GM18508 (cell line): Measurements from ENCODE around the gene C3orf70.

Experiments used
- ATAC-seq: cut with Tn5 transposase; IDR thresholded peaks from one replicate; pipeline ENCODE4 v1.9.1; 2021; ENCODE audit warnings: moderate number of reproducible peaks; ENCODE audit not compliant: insufficient read depth, unreplicated experiment

C3orf70 gene, protein sequence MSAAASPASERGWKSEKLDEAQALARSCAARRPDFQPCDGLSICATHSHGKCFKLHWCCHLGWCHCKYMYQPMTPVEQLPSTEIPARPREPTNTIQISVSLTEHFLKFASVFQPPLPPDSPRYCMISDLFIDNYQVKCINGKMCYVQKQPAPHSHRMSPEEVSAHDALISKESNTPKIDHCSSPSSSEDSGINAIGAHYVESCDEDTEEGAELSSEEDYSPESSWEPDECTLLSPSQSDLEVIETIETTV

DNA sequence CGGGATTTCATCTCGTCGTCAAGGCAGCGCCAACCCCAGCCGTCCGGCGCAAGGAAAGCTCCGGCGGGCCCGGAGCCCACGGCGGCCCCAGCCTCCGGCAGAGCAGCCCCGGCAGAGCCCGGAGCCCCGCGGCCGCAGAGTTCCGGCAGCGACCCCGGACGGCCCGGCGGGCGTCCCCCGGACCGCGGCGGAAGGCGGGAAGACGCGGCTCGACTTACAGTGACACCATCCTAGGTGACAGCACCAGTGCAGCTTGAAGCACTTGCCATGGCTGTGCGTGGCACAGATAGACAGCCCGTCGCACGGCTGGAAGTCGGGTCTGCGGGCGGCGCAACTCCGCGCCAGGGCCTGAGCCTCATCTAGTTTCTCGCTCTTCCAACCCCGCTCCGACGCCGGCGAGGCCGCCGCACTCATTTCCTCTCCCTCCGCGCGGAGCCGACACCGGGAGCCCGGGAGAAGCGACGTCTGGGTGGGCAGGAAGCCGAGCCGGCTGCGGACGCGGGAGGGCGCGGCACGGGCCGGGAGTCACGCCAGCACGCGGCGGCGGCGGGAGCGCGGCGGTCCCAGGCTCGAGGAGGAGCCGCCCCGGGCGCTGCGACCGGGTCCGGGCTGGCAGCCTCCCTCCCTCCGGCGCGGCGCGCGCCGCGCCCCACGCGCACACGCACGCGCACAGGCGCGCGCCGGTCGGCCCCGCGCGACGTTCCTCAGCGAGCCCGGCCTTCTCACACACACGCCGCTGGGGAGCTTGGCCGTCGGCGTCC, at the start of gene C3orf70:
TSS of gene C3orf70 (minus strand) at position 651 of the 761 bp plus-strand sequence. CDS start at position 414, 237 bp downstream.
- ATAC-seq: no peak

DNA sequence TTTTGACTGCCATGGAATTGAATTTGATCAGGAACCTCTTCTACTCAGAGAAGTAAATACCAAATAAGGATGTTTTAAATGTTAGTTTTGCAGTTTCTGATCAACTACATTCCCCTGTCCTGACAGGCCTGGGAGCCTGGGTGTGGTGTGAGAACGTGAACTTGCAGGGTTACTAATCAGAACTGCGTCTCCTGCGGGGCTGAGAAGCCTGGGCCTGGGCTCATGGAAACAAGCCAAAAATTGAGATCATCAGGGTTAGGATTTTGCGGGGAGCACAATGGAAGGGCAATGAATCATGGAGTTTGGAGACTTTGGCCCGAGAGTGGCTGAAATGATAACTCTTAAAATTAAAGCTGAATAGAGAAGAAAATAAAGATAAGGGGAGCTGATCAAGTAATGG, 47.8 kb upstream of the C3orf70 start:
- ATAC-seq: no peak

DNA sequence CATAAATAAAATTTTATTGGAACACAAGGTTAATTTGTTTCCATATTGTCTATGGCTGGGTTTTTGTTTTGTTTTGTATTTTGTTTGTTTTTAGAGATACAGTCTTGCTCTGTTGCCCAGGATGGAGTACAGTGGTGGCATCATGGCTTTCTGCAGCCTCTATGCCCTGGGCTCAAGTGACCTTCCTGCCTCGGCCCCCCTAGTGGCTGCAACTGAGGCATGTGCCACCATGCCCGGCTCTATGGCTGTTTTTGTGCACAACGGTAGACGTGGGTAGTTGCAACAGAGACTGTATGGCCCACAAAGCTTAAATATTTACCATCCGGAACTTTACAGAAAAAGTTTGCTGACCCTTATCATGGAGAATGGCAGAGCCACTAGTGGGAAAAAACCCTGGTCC, 46.8 kb upstream of the C3orf70 start:
- no peak for ATAC-seq

DNA sequence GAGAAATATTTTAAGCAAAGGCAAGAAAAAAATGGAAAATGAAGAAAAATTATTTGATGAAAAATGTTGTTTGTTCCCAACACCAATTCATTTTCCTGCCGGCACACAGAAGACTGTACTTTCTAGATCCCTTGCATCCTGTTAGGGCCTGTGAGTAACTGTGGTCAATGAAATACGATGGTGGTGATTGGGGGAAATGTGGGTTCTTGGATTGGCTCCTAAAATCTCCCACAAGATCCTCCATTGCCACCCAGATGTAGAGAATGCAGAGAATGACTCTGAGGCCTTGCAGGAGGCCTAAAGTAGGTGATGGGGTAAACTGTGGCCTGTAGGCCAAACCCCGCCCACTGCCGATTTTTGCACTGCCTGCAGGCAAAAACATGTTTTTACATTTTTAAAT, 46.3 kb upstream of the C3orf70 start:
- no peak for ATAC-seq

DNA sequence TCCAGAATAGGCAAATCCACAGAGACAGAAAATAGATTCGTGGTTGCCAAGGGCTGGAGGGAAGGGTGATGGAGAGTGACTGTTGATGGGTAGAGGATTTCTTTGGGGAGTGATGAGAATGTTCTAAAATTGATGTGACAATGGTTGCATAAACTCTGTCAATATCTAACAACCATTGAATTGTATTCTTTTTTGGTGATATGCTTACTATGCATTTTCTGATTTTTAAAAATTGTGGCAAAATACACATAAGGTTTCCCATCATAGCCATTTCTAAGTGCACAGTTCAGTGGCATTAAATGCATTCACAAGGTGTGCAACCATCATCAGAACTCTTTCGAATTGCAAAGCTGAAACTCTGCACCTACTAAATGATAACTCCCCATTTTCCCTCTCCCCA, 44.2 kb upstream of the C3orf70 start:
- ATAC-seq: no peak

DNA sequence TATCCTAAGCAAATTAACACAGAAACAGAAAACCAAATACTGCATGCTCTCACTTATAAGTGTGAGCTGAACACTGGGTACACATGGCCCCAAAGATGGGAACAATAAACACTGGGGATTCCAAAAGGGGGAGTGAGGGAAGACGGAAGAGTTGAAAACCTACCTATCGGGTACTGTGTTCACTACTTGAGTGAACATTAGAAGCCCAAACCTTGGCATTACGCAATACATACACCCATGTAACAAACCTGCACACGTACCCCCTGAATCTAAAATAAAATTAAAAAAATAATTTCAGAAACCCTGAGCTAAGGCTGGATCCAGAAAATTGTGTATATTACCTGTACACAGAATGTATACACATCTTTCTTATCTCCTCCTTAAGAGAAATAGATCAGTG, 42.8 kb upstream of the C3orf70 start:
- ATAC-seq: no peak

DNA sequence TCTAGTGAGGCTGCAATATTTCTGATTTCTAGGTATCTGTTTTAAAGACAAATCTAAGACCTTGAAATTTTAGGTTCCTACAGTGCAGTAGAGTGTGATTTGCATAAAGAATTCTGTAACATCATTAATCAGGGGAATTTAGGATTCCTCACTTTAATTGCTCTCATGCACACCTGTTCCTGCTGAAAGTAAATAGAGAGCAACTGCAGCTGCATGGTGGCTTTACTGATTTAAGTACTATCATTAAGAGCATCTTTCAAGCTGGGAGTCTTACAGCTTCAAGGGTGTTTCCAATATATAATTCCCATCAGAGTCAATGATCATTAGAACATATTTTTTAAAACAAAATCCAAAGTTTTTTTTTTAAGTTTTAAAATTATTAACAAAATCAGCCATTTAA, 36.0 kb upstream of the C3orf70 start:
- ATAC-seq: no peak

DNA sequence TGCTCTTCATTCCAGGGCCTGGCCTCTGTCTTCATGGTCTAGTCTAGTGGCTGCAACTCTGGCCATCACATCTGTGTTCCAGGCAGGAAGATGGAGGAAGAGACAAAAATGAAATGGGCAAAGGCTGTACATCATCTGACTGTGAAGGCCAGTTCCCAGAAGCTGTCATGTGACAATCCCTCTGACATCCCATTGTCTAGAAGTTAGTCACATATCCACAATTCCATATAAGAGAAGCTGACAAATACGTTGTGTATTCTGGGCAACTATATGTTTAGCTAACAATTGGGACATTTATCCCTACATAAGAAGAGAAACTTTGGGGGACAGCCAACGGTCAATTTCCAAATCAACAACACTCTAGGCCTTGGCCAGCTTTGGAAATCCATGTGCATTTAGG, 34.5 kb upstream of the C3orf70 start:
- no peak for ATAC-seq

DNA sequence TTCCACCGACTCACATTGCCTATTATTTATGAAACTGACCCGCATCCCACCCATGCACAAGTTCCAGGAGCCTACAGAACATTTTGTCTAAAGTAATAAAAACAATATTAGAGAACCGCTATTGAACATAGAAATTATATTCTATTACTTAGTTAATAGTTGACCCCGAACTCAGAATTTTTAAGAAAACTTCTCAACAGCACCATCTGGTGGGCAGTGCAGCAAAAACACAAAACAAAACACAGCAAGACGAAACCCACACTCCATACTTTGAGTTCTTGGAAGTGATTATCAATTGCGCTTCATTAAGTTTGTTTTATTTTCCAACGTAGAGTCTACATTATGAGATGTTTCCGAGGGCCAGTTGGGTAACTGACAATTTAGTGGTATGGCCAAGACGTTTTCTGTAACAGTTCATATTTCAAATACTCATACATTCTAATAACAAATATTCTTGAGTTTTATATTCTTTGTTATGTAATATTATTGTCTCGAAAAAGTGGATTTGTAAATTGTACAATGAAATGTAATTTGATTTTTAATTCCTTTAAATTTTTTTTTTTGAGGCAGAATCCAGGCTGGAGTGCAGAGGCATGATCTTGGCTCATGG, 24.0 kb upstream of the C3orf70 start:
- ATAC-seq: no peak

DNA sequence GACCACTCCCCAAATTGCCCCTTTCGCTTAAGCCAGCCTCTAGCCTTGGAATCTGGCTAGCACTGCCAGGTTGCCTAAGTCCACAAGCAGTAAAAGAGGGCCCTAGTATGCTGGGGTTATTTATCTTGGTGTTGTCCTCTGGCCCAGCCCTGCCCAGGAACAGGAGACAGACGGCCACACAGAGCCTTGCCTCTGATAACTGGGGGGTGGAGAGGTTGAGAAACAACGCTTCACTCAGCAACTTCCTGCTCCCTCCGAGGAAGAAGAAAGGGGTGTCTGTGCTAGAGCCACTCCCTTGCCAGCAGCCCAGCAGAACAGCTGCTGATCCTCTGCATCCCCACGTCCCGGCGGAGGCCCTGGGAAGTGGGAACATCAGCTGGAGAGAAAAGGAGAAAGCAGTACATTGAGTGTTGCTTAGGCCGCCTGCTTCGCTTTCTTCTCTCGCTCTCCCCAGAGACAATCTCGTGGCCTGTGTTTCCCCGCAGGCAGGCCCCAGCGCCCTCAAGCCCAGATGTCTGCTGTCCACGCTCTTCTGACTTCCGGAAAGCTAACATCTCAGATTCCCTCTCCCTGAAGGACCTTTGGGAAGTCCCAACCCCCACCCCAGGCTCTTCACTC, 22.6 kb upstream of the C3orf70 start:
- no peak for ATAC-seq

DNA sequence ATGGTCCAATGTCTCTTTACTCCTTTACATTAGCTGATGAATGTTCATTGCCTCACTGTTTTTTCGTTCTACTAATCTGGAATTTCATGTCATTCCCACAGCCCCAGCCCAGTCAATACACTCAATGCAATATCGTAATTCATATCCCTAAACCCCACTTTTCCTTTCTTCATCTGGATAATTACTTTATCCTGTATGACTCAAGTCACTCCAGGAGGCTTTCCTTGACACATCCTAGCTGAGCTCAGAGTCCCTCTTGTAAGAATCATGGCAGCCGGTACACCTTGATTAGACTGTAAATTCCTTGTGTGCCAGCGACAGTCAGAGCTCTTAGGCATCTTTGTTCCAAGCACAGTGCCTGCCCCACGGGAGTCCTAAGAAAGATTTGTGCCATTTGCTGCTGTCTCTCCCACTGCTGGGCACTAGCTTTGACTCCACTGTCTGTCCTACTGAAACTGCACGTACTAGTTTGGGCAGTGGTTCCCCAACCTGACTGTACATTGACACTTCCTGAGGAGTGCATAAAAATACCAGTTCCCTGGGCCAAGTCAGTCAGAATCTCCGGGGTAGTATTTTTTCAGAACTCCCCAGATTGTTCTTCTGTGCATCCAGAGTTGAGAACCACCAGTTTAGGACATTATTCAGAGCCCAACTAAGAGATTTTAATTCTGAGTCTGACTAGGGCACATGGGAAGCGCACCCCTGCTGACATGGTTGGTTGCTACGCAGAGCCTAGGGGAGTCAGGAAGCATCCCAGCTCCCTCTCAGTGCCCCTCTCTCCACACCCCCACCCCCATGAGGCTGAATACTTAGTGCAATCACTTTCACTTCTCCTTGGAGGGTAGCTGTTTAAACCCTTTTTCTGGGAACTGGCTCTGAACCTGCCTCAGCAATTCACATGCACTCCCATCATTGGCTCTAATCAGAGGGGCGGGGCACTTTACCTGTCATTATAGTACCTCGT, 19.5 kb upstream of the C3orf70 start:
- ATAC-seq: no peak

DNA sequence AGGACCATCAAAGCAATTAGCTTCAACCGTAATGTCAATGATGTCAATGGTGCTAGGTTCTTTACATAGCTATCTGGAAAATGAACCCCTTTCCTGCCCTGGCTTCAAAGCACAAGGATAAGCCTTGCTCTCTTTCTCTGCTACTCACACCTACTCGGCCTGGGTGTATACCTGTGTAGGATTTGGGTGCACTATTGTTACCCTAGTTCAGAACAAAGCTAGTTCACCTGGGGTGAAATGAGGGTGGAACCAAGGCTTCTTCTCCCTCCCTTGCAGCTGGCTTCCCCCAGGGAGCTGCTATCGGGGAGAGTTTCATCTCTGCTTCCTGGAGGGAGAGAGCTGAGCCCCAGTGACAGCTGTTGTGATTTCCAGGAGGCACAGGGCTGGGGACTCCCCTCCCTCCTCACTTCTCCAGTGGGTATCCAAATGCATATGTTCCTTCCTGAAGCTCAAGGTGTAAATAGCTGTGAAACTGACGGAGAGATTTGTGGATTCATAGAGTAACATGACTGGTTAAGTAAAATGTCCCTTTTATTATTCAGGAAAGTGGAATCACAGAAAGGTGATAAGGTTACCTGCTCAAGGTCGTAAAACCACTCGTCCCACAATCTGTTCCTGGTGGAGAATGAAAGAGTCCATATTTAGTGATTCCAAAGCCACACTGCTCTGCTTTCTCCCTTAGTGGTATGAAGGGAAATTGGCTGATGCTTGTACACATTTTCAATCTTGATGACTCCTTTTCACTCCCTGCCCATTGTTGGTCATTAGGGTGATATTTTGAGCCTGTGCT, 11.8 kb upstream of the C3orf70 start:
- no peak for ATAC-seq

DNA sequence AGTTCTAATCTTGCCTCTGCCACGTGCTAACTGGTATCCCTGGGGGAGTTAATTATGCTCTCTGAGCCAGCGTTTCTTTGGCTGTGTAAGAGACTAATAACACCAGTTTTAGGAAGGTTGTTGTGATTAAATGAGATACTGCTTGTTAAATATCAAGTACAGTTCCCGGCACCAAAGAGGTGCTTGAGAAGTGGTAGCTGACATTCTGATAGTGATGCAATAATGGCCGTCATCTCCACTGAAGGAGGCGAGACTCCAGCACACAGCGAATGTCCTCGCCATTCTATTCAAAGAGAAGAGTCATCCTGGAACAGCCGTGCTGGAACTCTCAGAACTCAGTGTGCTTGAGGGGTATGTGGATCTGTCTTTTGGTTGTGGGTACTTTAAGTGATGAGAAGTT, 9.8 kb upstream of the C3orf70 start:
- ATAC-seq: no peak

DNA sequence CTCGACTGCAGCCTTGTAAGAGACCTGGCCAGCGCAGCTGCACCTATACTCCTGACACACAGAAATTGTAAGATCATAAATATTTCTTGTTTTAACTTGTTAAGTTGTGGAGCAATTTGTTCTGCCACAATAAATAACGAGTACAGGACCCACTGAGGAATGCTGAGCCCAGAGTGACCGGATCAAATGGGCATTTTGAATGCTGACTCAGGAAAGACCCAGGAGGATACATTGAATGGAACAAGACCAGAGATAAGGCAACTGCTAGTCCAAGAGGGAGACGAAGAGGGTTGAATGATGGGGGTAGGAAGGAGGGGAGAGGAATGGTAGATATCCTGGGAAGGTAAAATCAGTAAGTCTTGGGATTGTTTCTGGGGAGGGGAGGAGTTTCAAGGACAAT, 8.9 kb upstream of the C3orf70 start:
- ATAC-seq: no peak

DNA sequence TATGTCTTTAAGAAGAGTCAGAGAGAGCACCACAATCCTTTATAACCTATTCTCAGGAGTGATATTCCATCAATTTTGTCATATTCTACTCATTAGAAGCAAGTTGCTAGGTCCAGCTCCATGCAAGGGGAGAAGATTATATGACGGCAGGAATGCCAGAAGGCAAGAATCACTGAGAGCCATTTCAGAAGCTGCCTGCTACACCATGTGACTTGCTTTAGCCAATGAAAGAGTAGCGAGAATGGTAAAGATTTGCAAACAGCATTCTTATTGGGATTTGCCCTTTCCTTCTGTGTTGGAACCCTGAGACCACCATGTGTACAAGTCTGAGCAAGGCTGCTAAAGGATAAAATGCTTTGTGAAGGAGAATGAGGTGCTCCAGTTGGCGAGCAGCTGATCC, 4.5 kb upstream of the C3orf70 start:
- no peak for ATAC-seq

DNA sequence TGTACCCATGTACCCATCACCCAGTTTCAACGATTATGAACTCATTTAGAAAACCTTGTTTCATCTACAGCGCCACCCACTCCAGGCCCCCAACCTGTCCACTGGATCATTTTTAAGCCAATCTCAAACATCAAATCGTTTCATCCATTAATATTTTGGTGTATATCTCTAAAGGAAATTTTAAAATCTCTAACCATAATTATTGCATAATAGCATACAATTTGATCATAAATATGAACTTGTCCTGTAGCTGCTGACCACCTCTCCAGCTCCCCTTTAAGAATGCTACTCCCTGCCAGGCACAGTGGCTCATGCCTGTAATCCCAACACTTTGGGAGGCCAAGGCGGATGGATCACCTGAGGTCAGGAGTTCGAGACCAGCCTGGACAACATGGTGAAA, 2.8 kb upstream of the C3orf70 start:
- ATAC-seq: no peak

DNA sequence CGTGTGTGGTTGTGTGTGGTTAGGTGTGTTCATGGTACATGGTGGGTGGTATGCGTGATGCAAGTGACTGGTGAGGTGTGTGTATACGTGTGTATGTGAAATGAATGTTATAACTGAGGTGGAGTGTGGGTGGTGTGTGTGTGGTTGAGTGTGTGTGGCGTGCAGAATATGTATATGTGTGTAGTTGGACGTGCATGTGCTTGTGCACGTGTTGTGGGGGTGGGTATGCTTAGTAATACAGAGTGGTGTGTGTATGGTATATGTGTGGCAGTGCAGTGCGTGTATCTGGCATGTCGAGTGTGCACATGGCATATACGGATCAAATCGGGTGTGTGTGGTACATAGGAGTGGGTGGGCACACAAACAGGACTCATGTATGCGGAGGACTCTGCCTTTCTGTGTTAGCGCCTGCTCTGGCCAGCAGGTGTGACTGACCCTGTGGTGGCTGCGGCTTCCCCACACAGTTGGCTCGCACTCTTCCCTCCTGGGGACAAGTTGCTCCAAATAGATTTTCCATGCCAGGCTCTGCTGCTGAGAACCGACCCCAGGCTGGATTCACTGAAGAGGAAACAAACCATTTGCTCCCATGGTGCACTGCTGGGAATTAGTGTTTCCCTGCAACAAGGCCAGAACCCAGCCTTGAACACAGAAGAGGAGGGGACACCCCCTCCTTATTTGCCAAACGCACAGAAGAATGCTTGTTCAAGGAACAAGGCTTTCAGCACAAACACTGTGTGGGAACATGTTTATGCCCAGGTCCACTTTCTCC, 1.2 kb upstream of the C3orf70 start:
- no peak for ATAC-seq

DNA sequence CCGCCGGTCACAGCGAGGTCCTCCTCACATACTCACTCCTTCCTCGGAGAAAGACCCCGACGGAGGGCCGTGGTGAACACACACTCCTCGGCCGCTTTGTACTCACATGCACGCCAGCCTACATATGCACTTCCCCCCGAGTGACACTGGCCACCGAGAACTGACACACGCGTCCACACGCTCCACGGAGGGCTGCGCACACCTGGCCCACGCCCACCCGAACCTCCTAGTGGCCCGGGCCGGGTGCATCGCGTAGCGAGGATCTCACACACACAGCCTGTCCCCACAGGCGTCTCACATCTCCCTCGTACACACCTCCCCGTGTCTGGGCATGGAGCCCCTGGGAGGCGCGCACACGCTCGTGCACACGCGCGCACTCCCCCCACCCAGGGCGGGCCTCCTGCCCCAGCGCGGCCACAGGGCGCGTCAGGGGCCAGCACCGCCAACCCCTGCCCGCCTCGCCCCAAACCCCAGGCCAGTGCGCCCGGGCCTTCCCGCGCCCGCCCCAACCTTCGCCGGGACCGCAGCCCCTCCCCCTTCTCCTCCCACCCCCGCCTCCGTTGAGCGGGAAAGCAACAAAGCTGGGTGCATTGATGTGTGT, 411 bp upstream of the C3orf70 start:
- ATAC-seq: no peak
